Psoas muscle (tissue), 8 donors: Measurements from ENCODE around the gene KCNE1. TPM values are rescaled to one million over a fixed set of nuclear protein-coding genes. Genes with fewer than 3 reads are reported as not detected.

Experiments used
- ATAC-seq, 4 donors: fragments of 200-7000 bp; cut with Tn5 transposase; one replicate each; pipeline ENCODE4 v1.9.1; 2020; ENCODE audit warnings: moderate library complexity in 3 of 4, mild to moderate bottlenecking in 2 of 4
- DNase-seq, 2 donors: peaks; one replicate each; pipeline ENCODE4 v3.0.0-alpha.2; 2020
- H3K27ac ChIP-seq: fragments of 200-600 bp; one replicate; pipeline ENCODE4 v1.8.0; 2022
- H3K27me3 ChIP-seq, 3 donors: fragments of 200-600 bp in 1 of 3; one replicate each; pipeline versions ENCODE4 v1.6.1 to v1.8.0; 2013 to 2022; ENCODE audit warnings: low read length in 2 of 3, mild to moderate bottlenecking in 2 of 3, moderate library complexity in 1 of 3; ENCODE audit not compliant: insufficient read depth in 3 of 3
- H3K36me3 ChIP-seq, 2 donors: fragments of 200-600 bp in 1 of 2; one replicate each; pipeline versions ENCODE4 v1.6.1 to v1.8.0; 2013 to 2022; ENCODE audit warnings: low read depth in 1 of 2, mild to moderate bottlenecking in 1 of 2, moderate library complexity in 1 of 2; ENCODE audit not compliant: insufficient read depth in 1 of 2
- H3K4me1 ChIP-seq: fragments of 200-600 bp; one replicate; pipeline ENCODE4 v1.8.0; 2022
- H3K4me3 ChIP-seq: fragments of 200-600 bp; one replicate; pipeline ENCODE4 v1.8.0; 2022; ENCODE audit warnings: mild to moderate bottlenecking
- H3K9me3 ChIP-seq: fragments of 200-600 bp; one replicate; pipeline ENCODE4 v1.8.0; 2022
- WGBS, 3 donors: extraction: QIAGEN DNeasy Blood & Tissue Kit; methylation state at CpG; one replicate each; pipeline versions ENCODE4 v1.1.6 to v1.1.7; 2013; 5-methylcytosine and 5-hydroxymethylcytosine counted together
- intact Hi-C, 2 donors: fragments of 100-400 bp; cut with DNase I; formaldehyde crosslinking; loops; one replicate each; pipeline versions ENCODE4 v1.11.0 to v1.14.2; 2022
- polyA plus RNA-seq, 3 donors: library from polyadenylated mRNA; stranded (reverse); fragments of 200-250 nt; gene quantifications; one replicate each; pipeline ENCODE4 v1.2.3, GENCODE V29; 2013
- total RNA-seq, 4 donors: library from RNA; stranded (reverse); fragmentation: NEBNext Ultra II Directional in 2 of 4; extraction: Animal tissue kit (Norgen Biotek cat#: 25700) in 2 of 4; gene quantifications; one replicate each; pipeline versions ENCODE4 v1.2.1 to v1.2.4, GENCODE V29; 2021 to 2023
- TF ChIP-seq, protein P1 (sequence below): fragments of 200-600 bp; IDR thresholded peaks from one replicate; pipeline ENCODE4 v1.8.0; 2022; ENCODE audit warnings: antibody characterized with exemption
- donor health status: healthy with polysubstance abuse.
- donor health status: DM: no; HTN: no; CAD: no; lungs with moderate emphysema.
- donor health status: Bipolar disorder and iron deficiency.
- donor health status: healthy.
- donor health status: DM: yes; HTN: yes; CAD: no.
- donor health status: DM: no; HTN: no; CAD: no.
- donor health status: DM: no; HTN: no; CAD: no.
- donor health status: DM: yes; HTN: yes; CAD: no.

KCNE1 gene
- total and polyA plus RNA-seq, 7 donors, result 0.26 to 1.5 (median 0.38) TPM; not detected in 3

DNA sequence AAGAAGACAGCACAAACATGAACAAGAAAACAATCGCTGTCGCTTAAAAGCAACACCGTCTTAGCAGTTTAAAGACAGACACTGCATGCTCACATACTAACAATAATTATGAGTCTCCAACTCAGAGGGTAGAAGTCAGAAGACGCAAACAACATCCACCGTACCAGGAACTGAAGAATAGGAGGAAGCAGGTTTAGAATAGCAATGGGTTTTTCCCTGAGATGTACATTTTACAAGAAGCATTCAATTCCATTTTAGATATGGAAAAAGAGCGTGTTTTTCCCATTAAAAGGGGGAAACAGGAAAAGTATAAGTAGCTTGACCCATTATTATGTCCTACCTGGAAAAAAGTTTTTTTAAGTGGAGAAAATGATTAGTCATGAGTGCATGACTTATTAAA, 34.5 kb upstream of the KCNE1 start:
- peak overlapping the region; percentile 37 for H3K27ac ChIP-seq
- H3K4me3 ChIP-seq, result no peak overlapping the region
- intact Hi-C loops, result no loop called here
- H3K4me1 ChIP-seq, result peaks cover 22% of the 10 kb centered on the region
- TF ChIP-seq, protein P1, sequence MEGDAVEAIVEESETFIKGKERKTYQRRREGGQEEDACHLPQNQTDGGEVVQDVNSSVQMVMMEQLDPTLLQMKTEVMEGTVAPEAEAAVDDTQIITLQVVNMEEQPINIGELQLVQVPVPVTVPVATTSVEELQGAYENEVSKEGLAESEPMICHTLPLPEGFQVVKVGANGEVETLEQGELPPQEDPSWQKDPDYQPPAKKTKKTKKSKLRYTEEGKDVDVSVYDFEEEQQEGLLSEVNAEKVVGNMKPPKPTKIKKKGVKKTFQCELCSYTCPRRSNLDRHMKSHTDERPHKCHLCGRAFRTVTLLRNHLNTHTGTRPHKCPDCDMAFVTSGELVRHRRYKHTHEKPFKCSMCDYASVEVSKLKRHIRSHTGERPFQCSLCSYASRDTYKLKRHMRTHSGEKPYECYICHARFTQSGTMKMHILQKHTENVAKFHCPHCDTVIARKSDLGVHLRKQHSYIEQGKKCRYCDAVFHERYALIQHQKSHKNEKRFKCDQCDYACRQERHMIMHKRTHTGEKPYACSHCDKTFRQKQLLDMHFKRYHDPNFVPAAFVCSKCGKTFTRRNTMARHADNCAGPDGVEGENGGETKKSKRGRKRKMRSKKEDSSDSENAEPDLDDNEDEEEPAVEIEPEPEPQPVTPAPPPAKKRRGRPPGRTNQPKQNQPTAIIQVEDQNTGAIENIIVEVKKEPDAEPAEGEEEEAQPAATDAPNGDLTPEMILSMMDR, result no peak
- H3K27me3 ChIP-seq, result no peaks in the 10 kb centered on the region
- H3K36me3 ChIP-seq, result no peaks in the 10 kb centered on the region
- ATAC-seq, result no peak
- 76 to 87% (median 83%) methylated on average over 6 of the region's 6 CpGs for WGBS, 3 donors
- H3K9me3 ChIP-seq, result no peaks in the 10 kb centered on the region
- DNase-seq, result no peak

DNA sequence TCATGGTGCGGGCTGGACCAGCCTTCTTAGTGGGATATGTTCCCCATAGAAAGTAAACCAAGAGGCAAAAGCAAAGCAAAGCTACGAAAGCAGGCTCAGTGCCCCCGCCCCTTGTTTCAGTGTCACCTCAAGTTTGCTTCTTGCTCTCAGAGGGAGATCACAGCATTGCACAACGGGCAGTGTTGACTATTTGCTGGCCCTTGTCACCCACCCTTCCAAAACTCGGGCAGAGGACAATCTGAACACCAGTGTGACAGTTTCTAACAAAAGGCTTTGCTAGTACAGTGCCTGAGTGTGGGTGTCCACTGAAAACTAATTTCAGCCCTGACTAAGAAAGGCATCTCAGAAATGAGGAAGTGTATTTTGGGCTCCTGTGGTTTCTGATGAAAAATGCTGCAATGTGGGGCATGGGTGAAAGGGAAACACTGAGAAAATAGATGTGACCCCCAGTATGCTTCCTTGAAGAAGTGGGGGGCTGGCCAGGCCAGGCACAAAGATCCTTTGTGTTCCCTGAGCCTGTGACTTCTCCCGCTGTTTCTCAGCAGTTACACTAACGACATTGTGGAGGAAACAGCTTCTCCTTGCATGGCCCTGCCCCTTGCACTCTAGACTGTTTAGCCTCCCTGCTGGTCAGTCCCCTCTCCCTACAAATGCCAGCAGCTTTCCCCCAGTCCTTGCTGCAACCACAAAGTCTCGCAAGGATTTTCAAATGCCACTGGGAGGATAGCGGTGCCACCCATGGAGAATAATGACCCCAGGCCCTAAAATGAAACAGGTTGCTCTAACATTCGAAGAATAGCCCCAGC, 33.3 kb upstream of the KCNE1 start:
- Histone ChIP-seq H3K27ac (peak overlapping the region; percentile 37), H3K9me3 (no peaks in the 10 kb centered on the region), H3K36me3 (no peaks in the 10 kb centered on the region), H3K27me3 (no peaks in the 10 kb centered on the region), H3K4me3 (no peak overlapping the region), H3K4me1 (peaks cover 22% of the 10 kb centered on the region)
- intact Hi-C loops, result no loop called here
- ATAC-seq (peak in 3 of 4 donors; percentile 38 to 53 (median 42)), DNase-seq (no peak)
- TF ChIP-seq, protein P1, result no peak
- 60 to 63% (median 60%) methylated on average over 10 of the region's 10 CpGs for WGBS, 3 donors

DNA sequence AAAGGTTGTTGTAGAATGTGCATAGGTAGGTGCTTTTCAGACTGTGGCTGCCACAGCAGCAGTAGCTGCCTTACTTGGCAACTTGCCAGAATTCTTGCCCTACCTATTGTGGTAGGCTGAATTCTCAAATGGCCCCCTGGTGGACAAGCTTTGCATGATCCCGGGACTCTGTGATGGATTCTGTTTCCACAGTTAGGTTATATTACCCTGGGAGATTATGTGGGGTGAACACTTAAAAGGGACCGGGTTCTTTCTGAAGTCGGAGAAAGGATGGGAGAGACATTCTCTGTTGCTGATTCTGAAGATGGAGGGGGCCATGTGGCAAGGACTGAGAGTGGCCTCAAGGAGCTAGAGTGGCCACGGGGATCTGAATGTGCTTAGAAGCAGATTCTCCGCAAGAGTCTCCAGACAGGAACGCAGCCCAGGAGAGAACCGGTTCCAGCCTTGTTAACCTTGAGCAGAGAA, 32.1 kb upstream of the KCNE1 start:
- ATAC-seq, result peak in 3 of 4 donors; percentile 57 to 66 (median 62)
- H3K9me3 ChIP-seq, result no peaks in the 10 kb centered on the region
- H3K36me3 ChIP-seq, result no peaks in the 10 kb centered on the region
- H3K4me3 ChIP-seq, result no peak overlapping the region
- peaks cover 22% of the 10 kb centered on the region for H3K4me1 ChIP-seq
- 86 to 88% (median 86%) methylated on average over 7 of the region's 7 CpGs for WGBS, 3 donors
- no peak overlapping the region for H3K27ac ChIP-seq
- intact Hi-C loops, result no loop called here
- DNase-seq, result peak in 1 of 2 donors; percentile 36
- TF ChIP-seq, protein P1, result peak; percentile 45
- no peaks in the 10 kb centered on the region for H3K27me3 ChIP-seq

DNA sequence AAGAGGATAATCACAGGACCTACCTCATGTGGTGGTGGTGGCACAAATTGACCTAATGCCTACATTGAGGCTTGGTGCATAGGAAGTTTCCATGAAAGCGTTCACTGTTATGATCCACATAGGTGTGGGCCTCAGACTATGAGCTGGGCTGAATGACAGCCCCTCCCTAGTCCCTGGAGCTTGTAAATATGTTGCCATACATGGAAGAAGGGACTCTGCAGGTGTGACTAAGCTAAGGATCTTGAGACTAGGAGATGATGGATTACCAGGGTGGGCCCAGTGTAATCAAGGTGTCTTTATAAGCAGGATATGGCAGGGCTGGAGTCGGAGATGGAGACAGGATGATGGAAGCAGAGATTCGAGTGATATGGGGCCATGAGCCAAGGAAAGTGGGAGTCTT, 31.0 kb upstream of the KCNE1 start:
- DNase-seq (no peak), ATAC-seq (no peak)
- intact Hi-C loops, result no loop called here
- 79 to 100% (median 94%) methylated on average over 3 of the region's 3 CpGs for WGBS, 3 donors
- no peaks in the 10 kb centered on the region for H3K36me3 ChIP-seq
- H3K9me3 ChIP-seq, result no peaks in the 10 kb centered on the region
- peaks cover 27% of the 10 kb centered on the region for H3K4me1 ChIP-seq
- no peak overlapping the region for H3K27ac ChIP-seq
- H3K4me3 ChIP-seq, result no peak overlapping the region
- H3K27me3 ChIP-seq, result no peaks in the 10 kb centered on the region
- TF ChIP-seq, protein P1, result no peak
